GM12878 (cell line): ENCODE data around the gene DCK.

Source experiments
- ASH2L ChIP-seq: fragments of 300-600, 200-600 bp; sonication (generic); IDR thresholded peaks from 2 replicates; pipeline ENCODE4 v1.6.1; 2017; ENCODE audit warnings: low read depth, mild to moderate bottlenecking, borderline replicate concordance
- BHLHE40 ChIP-seq, 2 experiments: fragments of 450-650 bp in 1 of 2; IDR thresholded peaks; 2 replicates each; pipeline ENCODE4 v1.6.1; 2011 to 2017; ENCODE audit warnings: low read depth in 2 of 2, borderline replicate concordance in 1 of 2, improper control_type of control experiment in 1 of 2, low read length in 1 of 2, mild to moderate bottlenecking in 1 of 2
- CREB1 ChIP-seq: IDR thresholded peaks from 2 replicates; pipeline ENCODE4 v1.6.1; 2012; ENCODE audit warnings: low read depth, mild to moderate bottlenecking, inconsistent platforms
- CREM ChIP-seq: IDR thresholded peaks from 2 replicates; pipeline ENCODE4 v1.6.1; 2014; ENCODE audit warnings: antibody characterized with exemption, low read depth
- CTCF ChIP-seq, 3 experiments: IDR thresholded peaks in 2 of 3; conservative IDR thresholded peaks in 1 of 3; 2 replicates each; pipeline ENCODE4 v1.5.1; 2011; ENCODE audit warnings: low read depth in 3 of 3, low read length in 3 of 3, mild to moderate bottlenecking in 3 of 3, control low read depth in 2 of 3, moderate library complexity in 2 of 3, inconsistent platforms in 1 of 3, mixed read lengths in 1 of 3; ENCODE audit not compliant: control insufficient read depth in 2 of 3, insufficient read depth in 1 of 3; ENCODE audit errors: extremely low read depth in 1 of 3
- EZH2 ChIP-seq: IDR thresholded peaks from 2 replicates; pipeline ENCODE4 v1.6.1; 2012; ENCODE audit warnings: low read depth, mild to moderate bottlenecking, control low read depth, inconsistent platforms, low read length, borderline replicate concordance; ENCODE audit not compliant: control insufficient read depth
- FOXM1 ChIP-seq: IDR thresholded peaks from 2 replicates; pipeline ENCODE4 v1.6.1; 2012; ENCODE audit warnings: low read depth, mild to moderate bottlenecking, inconsistent platforms, low read length, moderate library complexity
- HDAC2 ChIP-seq: fragments of 200-600 bp; sonication (generic); IDR thresholded peaks from 2 replicates; pipeline ENCODE4 v1.6.1; 2017
- MAX ChIP-seq: IDR thresholded peaks from 2 replicates; pipeline ENCODE4 v1.6.1; 2012; ENCODE audit warnings: low read depth, low read length, improper control_type of control experiment
- NFIC ChIP-seq: IDR thresholded peaks from 2 replicates; pipeline ENCODE4 v1.6.1; 2012; ENCODE audit warnings: low read depth, mild to moderate bottlenecking, inconsistent platforms, low read length, moderate library complexity
- POLR2A ChIP-seq: IDR thresholded peaks from 2 replicates; pipeline ENCODE4 v1.6.1; 2011; ENCODE audit warnings: low read depth, mild to moderate bottlenecking, low read length
- SKIL ChIP-seq: fragments of 450-650 bp; IDR thresholded peaks from 2 replicates; pipeline ENCODE4 v1.6.1; 2017; ENCODE audit warnings: mild to moderate bottlenecking, low read depth, inconsistent platforms; ENCODE audit not compliant: poor library complexity, severe bottlenecking
- STAT3 ChIP-seq: IDR thresholded peaks from 2 replicates; pipeline ENCODE4 v1.6.1; 2011; ENCODE audit warnings: low read depth, low read length, improper control_type of control experiment

- TF ChIP-seq STAT3 (no peak), FOXM1 (no peak), CREM (no peak), CTCF (IDR thresholded peaks at IDR 0.05 in 2 of 3, conservative IDR thresholded peaks at IDR 0.05 in 1 of 3; ENCODE audit: control insufficient read depth in 2 of 3, extremely low read depth in 1 of 3, insufficient read depth in 1 of 3, low read depth in 3 of 3, low read length in 3 of 3) (no peak), MAX (no peak), CREB1 (no peak), HDAC2 (no peak), POLR2A (no peak), ASH2L (no peak), EZH2 (no peak), BHLHE40 (IDR thresholded peaks at IDR 0.05; ENCODE audit: borderline replicate concordance in 1 of 2, low read depth in 2 of 2, low read length in 1 of 2) (no peak), NFIC (no peak), SKIL (no peak)
These were observed 36.8 kb upstream of the DCK start for GRCh38 chr4:70956549-70957210.
